PFSK-1 (cell line): ENCODE results near the gene EPM2AIP1.

ENCODE experiments used
- FOXP2 ChIP-seq: optimal IDR thresholded peaks from 2 replicates; pipeline ENCODE3; 2011; ENCODE audit warnings: borderline replicate concordance, control low read depth, inconsistent platforms; ENCODE audit not compliant: insufficient read depth; ENCODE audit errors: extremely low read length, extremely low read depth
- POLR2AphosphoS5 ChIP-seq: IDR thresholded peaks from 2 replicates; pipeline ENCODE4 v1.6.1; 2012; ENCODE audit warnings: low read depth, mild to moderate bottlenecking, control low read depth, low read length, moderate library complexity
- REST ChIP-seq, 2 experiments: IDR thresholded peaks; 2 replicates each; pipeline versions ENCODE4 v1.6.1 to v1.8.0; 2011 to 2012; ENCODE audit warnings: low read depth in 2 of 2, low read length in 2 of 2, control low read depth in 1 of 2, inconsistent platforms in 1 of 2, mild to moderate bottlenecking in 1 of 2, moderate library complexity in 1 of 2; ENCODE audit not compliant: insufficient read depth in 1 of 2
- SIN3A ChIP-seq: IDR thresholded peaks from 2 replicates; pipeline ENCODE4 v1.6.1; 2012; ENCODE audit warnings: mild to moderate bottlenecking, low read length, moderate library complexity, borderline replicate concordance; ENCODE audit not compliant: insufficient read depth
- TAF1 ChIP-seq: IDR thresholded peaks from 2 replicates; pipeline ENCODE4 v1.6.1; 2012; ENCODE audit warnings: low read length, control low read depth, borderline replicate concordance; ENCODE audit not compliant: insufficient read depth

The EPM2AIP1 gene

GRCh38 chr3:36969540-36970432 is 23.1 kb downstream of the EPM2AIP1 start:
- TF ChIP-seq POLR2AphosphoS5 (no peak), SIN3A (no peak), TAF1 (no peak), REST (IDR thresholded peaks at IDR 0.05; ENCODE audit: insufficient read depth in 1 of 2, low read depth in 2 of 2, low read length in 2 of 2) (no peak), FOXP2 (no peak)

GRCh38 chr3:36969085-36969484 is 23.8 kb downstream of the EPM2AIP1 start:
- TF ChIP-seq FOXP2 = no peak
- no peak for TF ChIP-seq TAF1
- no peak for TF ChIP-seq SIN3A
- TF ChIP-seq POLR2AphosphoS5 = no peak
- no peak for TF ChIP-seq REST (IDR thresholded peaks at IDR 0.05; ENCODE audit: insufficient read depth in 1 of 2, low read depth in 2 of 2, low read length in 2 of 2)

DNA sequence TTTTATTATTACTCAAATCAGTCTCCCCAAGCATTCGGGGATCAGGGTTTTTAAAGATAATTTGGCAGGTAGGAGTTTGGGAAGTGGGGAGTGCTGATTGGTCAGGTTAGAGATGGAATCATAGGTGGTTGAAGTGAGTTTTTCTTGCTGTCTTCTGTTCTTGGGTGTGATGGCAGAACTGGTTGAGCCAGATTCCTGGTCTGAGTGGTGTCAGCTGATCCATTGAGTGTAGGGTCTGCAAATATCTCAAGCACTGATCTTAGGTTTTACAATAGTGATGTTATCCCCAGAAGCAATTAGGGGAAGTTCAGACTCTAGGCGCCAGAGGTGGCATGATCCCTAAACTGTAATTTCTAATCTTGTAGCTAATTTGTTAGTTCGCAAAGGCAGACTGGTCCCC is 27.5 kb downstream of the EPM2AIP1 start:
- TF ChIP-seq TAF1 (no peak), REST (IDR thresholded peaks at IDR 0.05; ENCODE audit: insufficient read depth in 1 of 2, low read depth in 2 of 2, low read length in 2 of 2) (no peak), FOXP2 (no peak), SIN3A (no peak), POLR2AphosphoS5 (no peak)

DNA sequence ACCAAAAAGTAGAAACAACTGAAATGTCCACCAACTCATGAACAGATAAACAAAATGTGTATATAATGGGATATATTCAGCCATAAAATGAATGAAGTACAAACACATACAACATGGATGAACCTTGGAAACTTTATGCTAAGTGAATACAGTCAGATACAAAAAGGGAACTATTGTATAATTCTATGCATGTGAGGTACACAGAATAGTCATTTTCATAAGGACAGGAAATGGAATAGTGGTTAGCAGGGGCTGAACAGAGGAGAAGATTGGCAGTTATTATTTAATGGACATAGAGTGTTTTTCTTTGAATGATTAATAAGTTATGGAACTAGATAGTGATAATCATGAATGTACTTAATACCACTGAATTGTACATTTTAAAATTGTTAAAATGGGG is 28.1 kb downstream of the EPM2AIP1 start:
- no peak for TF ChIP-seq FOXP2
- no peak for TF ChIP-seq POLR2AphosphoS5
- TF ChIP-seq TAF1 = no peak

DNA sequence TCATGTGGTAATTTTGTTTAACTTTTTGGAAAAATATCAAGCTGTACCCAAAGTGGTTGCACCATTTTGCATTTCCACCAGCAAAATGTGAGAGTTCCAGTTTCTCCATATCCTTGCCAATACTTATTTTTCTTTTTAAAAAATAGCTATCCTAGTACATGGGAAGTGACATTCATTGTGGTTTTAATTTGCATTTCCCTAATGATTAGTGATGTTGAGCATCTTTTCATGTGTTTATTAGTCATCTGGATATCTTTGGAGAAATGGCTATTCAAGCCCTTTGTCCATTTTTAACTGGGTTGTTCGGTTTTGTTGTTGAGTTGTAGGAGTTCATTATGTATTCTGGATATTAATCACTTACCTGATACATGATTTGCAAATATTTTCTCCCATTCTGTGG is 28.6 kb downstream of the EPM2AIP1 start:
- no peak for TF ChIP-seq SIN3A
- TF ChIP-seq TAF1 = no peak
- TF ChIP-seq FOXP2 = no peak

- no peak for TF ChIP-seq POLR2AphosphoS5
- no peak for TF ChIP-seq REST (IDR thresholded peaks at IDR 0.05; ENCODE audit: insufficient read depth in 1 of 2, low read depth in 2 of 2, low read length in 2 of 2)
- no peak for TF ChIP-seq FOXP2
- TF ChIP-seq TAF1 = no peak
- TF ChIP-seq SIN3A = no peak
Measured at GRCh38 chr3:36960502-36960901, 32.4 kb downstream of the EPM2AIP1 start.
